ENCODE results near the gene TXNIP.
"Not testable (repeated sequence)": the region's sequence is repeated elsewhere in the genome, so short reads cannot be mapped to it uniquely, and the experiment has no call there.

- TF ChIP-seq EZH2phosphoT487 (IDR thresholded peaks at IDR 0.05; ENCODE audit: low read depth); CTCF (IDR thresholded peaks at IDR 0.05; ENCODE audit: low read depth, low read length): not testable (repeated sequence)
Measured at GRCh38 chr1:146025787-146026495, 29.6 kb upstream of the TXNIP start.

Data from OCI-LY3 (cell line).